Neural progenitor cell (in vitro differentiated cells): ENCODE data around the gene CAB39L.

Experiments
- EZH2 ChIP-seq: fragments of 200-600 bp; sonication (generic); IDR thresholded peaks from 2 replicates; pipeline ENCODE4 v1.6.1; 2017; ENCODE audit warnings: antibody characterized with exemption, mild to moderate bottlenecking, moderate library complexity
- EZH2phosphoT487 ChIP-seq: fragments of 200-600 bp; sonication (generic); IDR thresholded peaks from 2 replicates; pipeline ENCODE4 v1.6.1; 2017; ENCODE audit warnings: antibody characterized with exemption
- TF ChIP-seq, protein P1 (sequence below): fragments of 200-600 bp; sonication (generic); IDR thresholded peaks from 2 replicates; pipeline ENCODE4 v1.5.1; 2017; ENCODE audit warnings: antibody characterized with exemption, mild to moderate bottlenecking

DNA sequence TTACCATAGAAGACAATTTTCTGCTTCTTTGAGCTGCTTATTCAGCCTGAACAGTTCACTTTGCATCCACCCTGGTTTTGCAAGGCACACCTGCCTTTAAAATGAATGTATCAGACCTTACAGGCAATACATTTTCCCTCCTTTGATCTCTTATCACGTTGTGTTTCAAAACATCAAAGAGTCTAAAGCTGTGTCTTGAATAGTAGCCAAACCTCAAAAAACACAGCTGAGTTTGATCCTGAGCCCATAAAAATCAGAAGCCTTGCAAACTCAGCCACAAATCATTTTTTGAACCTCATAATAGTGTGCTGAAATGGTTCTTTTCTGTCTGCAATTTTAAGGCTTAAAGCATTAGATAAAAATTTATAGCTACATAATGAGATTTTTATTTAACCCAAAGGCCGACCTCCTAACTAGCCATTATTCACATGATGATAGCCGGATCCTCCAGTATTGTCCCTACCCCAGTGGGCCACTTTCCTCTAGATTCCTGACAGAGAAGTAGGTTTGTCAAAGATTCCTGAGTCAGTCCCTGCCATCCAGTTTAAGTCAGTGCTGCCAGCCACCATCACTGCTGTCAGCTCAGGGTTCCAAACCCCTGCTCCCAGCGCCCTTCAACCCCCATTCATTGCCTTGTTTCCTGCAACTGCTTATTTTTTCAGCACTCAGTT, 71.8 kb downstream of the CAB39L start:
- TF ChIP-seq, protein P1, sequence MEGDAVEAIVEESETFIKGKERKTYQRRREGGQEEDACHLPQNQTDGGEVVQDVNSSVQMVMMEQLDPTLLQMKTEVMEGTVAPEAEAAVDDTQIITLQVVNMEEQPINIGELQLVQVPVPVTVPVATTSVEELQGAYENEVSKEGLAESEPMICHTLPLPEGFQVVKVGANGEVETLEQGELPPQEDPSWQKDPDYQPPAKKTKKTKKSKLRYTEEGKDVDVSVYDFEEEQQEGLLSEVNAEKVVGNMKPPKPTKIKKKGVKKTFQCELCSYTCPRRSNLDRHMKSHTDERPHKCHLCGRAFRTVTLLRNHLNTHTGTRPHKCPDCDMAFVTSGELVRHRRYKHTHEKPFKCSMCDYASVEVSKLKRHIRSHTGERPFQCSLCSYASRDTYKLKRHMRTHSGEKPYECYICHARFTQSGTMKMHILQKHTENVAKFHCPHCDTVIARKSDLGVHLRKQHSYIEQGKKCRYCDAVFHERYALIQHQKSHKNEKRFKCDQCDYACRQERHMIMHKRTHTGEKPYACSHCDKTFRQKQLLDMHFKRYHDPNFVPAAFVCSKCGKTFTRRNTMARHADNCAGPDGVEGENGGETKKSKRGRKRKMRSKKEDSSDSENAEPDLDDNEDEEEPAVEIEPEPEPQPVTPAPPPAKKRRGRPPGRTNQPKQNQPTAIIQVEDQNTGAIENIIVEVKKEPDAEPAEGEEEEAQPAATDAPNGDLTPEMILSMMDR, result no peak
- TF ChIP-seq EZH2, result no peak
- no peak for TF ChIP-seq EZH2phosphoT487
